Measurements from ENCODE around the gene EXOC5.

The EXOC5 gene

GRCh38 chr14:57295239-57295638 is 26.5 kb upstream of the EXOC5 start:
- no peak for TF ChIP-seq CTCF (IDR thresholded peaks at IDR 0.05; ENCODE audit: low read length, missing control alignments)
- DNase-seq (ENCODE audit: low read depth): no peak
- no peak overlapping the region for H3K4me3 ChIP-seq (replicated peaks; ENCODE audit: low read depth, low read length)

- peak; percentile 41 for TF ChIP-seq CTCF (IDR thresholded peaks at IDR 0.05; ENCODE audit: low read length, missing control alignments)
- DNase-seq (ENCODE audit: low read depth): peak; percentile 49
- H3K4me3 ChIP-seq (replicated peaks; ENCODE audit: low read depth, low read length): no peak overlapping the region
Measured at GRCh38 chr14:57293866-57294837, 25.4 kb upstream of the EXOC5 start.

GRCh38 chr14:57291692-57292647 is 23.3 kb upstream of the EXOC5 start:
- H3K4me3 ChIP-seq (replicated peaks; ENCODE audit: low read depth, low read length): no peak overlapping the region
- no peak for DNase-seq (ENCODE audit: low read depth)
- no peak for TF ChIP-seq CTCF (IDR thresholded peaks at IDR 0.05; ENCODE audit: low read length, missing control alignments)

- no peak for TF ChIP-seq CTCF (IDR thresholded peaks at IDR 0.05; ENCODE audit: low read length, missing control alignments)
- DNase-seq (ENCODE audit: low read depth): no peak
- no peak overlapping the region for H3K4me3 ChIP-seq (replicated peaks; ENCODE audit: low read depth, low read length)
Measured at GRCh38 chr14:57290751-57291150, 22.0 kb upstream of the EXOC5 start.

GRCh38 chr14:57287745-57288144 is 19.0 kb upstream of the EXOC5 start:
- no peak for DNase-seq (ENCODE audit: low read depth)
- TF ChIP-seq CTCF (IDR thresholded peaks at IDR 0.05; ENCODE audit: low read length, missing control alignments): no peak
- no peak overlapping the region for H3K4me3 ChIP-seq (replicated peaks; ENCODE audit: low read depth, low read length)

- no peak for TF ChIP-seq CTCF (IDR thresholded peaks at IDR 0.05; ENCODE audit: low read length, missing control alignments)
- DNase-seq (ENCODE audit: low read depth): no peak
- no peak overlapping the region for H3K4me3 ChIP-seq (replicated peaks; ENCODE audit: low read depth, low read length)
Measured at GRCh38 chr14:57277062-57277461, 8.4 kb upstream of the EXOC5 start.

All from fibroblast of pulmonary artery (primary cell).